Thoracic aorta (tissue), 2 donors: ENCODE data around the gene ABTB2. TPM values are rescaled to one million over a fixed set of nuclear protein-coding genes. Genes with fewer than 3 reads are reported as not detected.

Experiments used
- ATAC-seq: fragments of 150-250 bp; one replicate; pipeline ENCODE4 v1.8.0; 2017; ENCODE audit warnings: low read depth; ENCODE audit not compliant: insufficient number of reproducible peaks, low FRiP score
- DNase-seq: peaks from one replicate; pipeline ENCODE4 v3.0.0-alpha.2; 2020; ENCODE audit warnings: low spot score
- H3K27ac ChIP-seq, 2 donors: fragments of 200-600 bp; sonication (generic); 1 replicate in 1 of 2; 2 replicates in 1 of 2; pipeline ENCODE4 v1.5.1; 2016; ENCODE audit warnings: mild to moderate bottlenecking in 2 of 2, moderate library complexity in 2 of 2
- H3K27me3 ChIP-seq: fragments of 200-600 bp; sonication (generic); replicated peaks from 2 replicates; pipeline ENCODE4 v1.6.0; 2016; ENCODE audit warnings: mild to moderate bottlenecking; ENCODE audit not compliant: insufficient read depth
- H3K36me3 ChIP-seq: fragments of 200-600 bp; sonication (generic); one replicate; pipeline ENCODE4 v1.5.1; 2016
- H3K4me1 ChIP-seq, 2 donors: fragments of 200-600 bp; sonication (generic); 1 replicate in 1 of 2; 2 replicates in 1 of 2; pipeline versions ENCODE4 v1.5.1 to v1.6.0; 2016; ENCODE audit warnings: low read depth in 2 of 2, mild to moderate bottlenecking in 1 of 2; ENCODE audit not compliant: control insufficient read depth in 1 of 2
- H3K4me3 ChIP-seq: fragments of 200-600 bp; sonication (generic); 2 replicates; pipeline ENCODE4 v1.5.1; 2016; ENCODE audit warnings: mild to moderate bottlenecking
- H3K9me3 ChIP-seq: fragments of 200-600 bp; sonication (generic); 2 replicates; pipeline ENCODE4 v1.5.1; 2016
- total RNA-seq, 2 donors: library from RNA; depleted of rRNA; stranded (reverse); fragments of >200 nt; gene quantifications; one replicate each; pipeline versions ENCODE4 v1.1.0 to v1.2.3, GENCODE V29; 2016
- TF ChIP-seq, protein P1 (sequence below): fragments of 200-600 bp; sonication (generic); IDR thresholded peaks from one replicate; pipeline ENCODE4 v1.5.1; 2019; ENCODE audit warnings: antibody characterized with exemption

ABTB2 gene
- total RNA-seq, 2 donors from 2014 or later, result 12.3 to 31.0 TPM

DNA sequence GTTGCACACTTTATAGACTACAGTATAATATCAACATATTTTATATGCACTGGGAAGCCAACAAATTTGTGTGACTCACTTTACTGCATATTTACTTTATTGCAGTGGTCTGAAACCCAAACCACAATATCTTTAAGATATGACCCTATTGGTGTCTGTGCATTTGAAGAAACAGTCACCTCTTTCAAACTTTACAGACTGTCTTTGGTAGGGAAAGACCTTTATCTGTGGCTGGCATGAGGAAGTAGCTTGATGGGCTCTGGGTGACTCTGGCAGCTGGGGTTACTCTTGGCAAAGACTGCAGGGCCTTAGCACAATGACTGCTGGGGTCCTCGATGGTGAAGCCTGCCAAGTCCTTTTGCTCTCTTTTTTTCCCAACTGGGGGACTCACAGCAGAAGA, 21.3 kb upstream of the ABTB2 start:
- H3K27me3 ChIP-seq, result no peaks in the 10 kb centered on the region
- DNase-seq (no peak), ATAC-seq (no peak)
- TF ChIP-seq, protein P1, sequence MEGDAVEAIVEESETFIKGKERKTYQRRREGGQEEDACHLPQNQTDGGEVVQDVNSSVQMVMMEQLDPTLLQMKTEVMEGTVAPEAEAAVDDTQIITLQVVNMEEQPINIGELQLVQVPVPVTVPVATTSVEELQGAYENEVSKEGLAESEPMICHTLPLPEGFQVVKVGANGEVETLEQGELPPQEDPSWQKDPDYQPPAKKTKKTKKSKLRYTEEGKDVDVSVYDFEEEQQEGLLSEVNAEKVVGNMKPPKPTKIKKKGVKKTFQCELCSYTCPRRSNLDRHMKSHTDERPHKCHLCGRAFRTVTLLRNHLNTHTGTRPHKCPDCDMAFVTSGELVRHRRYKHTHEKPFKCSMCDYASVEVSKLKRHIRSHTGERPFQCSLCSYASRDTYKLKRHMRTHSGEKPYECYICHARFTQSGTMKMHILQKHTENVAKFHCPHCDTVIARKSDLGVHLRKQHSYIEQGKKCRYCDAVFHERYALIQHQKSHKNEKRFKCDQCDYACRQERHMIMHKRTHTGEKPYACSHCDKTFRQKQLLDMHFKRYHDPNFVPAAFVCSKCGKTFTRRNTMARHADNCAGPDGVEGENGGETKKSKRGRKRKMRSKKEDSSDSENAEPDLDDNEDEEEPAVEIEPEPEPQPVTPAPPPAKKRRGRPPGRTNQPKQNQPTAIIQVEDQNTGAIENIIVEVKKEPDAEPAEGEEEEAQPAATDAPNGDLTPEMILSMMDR, result no peak
- no peak overlapping the region for H3K4me3 ChIP-seq
- no peaks in the 10 kb centered on the region for H3K36me3 ChIP-seq
- no peak overlapping the region for H3K27ac ChIP-seq
- H3K4me1 ChIP-seq, result no peaks in the 10 kb centered on the region
- peaks cover 16% of the 10 kb centered on the region for H3K9me3 ChIP-seq

DNA sequence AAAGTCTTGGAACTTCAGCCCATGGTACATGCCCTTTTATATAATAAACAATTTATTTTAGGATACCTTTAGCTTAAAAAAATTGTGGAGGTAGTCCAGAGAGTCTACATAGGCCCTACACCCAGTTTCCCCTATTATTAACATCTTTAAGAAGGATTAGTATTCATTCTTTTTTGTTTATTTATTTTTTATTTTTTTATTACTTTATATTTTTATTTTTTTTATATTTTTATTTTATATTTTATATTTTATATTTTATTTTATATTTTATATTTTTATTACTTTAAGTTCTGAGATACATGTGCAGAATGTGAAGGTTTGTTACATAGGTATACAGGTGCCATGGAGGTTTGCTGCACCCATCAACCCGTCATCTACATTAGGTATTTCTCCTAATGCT, 15.9 kb upstream of the ABTB2 start:
- no peak for DNase-seq

DNA sequence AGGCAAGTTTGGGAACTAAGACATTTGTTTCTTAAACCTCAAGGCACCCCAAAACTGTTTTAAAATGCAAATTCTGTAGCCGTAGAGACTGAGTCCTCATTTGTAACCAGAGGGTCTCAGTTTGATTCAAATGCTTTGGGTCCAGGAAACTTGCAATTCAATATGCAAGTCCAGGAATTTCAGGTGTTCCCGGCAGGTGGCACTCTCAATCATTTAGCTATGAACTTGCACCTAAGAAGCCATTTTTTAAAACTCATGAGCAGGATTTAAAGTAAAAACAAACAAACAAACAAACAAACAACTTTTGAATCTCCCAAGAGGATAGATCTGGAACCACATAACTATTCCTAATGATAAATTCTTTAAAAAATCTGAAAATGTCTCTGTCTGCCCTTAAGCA, 8.7 kb upstream of the ABTB2 start:
- Histone ChIP-seq H3K36me3 (no peaks in the 10 kb centered on the region), H3K27me3 (no peaks in the 10 kb centered on the region), H3K4me1 (no peaks in the 10 kb centered on the region), H3K27ac (no peak overlapping the region), H3K4me3 (no peak overlapping the region), H3K9me3 (no peaks in the 10 kb centered on the region)
- TF ChIP-seq, protein P1, result no peak
- ATAC-seq (no peak), DNase-seq (no peak)

More for the DNA sequence above, 15.9 kb upstream of the ABTB2 start:
- Histone ChIP-seq H3K9me3 (peaks cover 16% of the 10 kb centered on the region), H3K4me3 (no peak overlapping the region), H3K36me3 (no peaks in the 10 kb centered on the region), H3K27ac (no peak overlapping the region), H3K27me3 (no peaks in the 10 kb centered on the region), H3K4me1 (no peaks in the 10 kb centered on the region)
- TF ChIP-seq, protein P1, result no peak
- no peak for ATAC-seq

DNA sequence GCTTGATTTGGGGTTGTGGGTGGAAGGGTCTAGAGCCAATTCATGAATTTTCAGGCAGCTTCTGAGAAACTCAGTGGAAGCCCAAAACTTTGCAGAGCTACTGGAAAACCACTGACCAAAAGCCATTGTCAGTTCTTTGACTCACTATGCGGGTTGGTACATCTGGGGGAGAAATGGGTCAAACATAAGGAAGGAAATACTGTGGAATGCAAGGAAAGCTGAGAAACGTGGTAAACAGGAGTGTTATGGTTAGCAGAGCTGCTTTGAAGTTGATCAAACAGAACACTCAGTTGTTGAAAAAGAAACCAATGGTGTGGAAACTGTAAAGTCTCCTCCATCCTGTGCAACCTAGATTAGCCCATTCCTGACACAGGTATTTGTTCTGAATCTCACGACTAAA, 6.3 kb upstream of the ABTB2 start:
- ATAC-seq, result no peak
- Histone ChIP-seq H3K4me1 (no peaks in the 10 kb centered on the region), H3K27ac (no peak overlapping the region), H3K4me3 (no peak overlapping the region), H3K27me3 (no peaks in the 10 kb centered on the region), H3K36me3 (no peaks in the 10 kb centered on the region), H3K9me3 (no peaks in the 10 kb centered on the region)
- no peak for DNase-seq
- TF ChIP-seq, protein P1, result no peak

DNA sequence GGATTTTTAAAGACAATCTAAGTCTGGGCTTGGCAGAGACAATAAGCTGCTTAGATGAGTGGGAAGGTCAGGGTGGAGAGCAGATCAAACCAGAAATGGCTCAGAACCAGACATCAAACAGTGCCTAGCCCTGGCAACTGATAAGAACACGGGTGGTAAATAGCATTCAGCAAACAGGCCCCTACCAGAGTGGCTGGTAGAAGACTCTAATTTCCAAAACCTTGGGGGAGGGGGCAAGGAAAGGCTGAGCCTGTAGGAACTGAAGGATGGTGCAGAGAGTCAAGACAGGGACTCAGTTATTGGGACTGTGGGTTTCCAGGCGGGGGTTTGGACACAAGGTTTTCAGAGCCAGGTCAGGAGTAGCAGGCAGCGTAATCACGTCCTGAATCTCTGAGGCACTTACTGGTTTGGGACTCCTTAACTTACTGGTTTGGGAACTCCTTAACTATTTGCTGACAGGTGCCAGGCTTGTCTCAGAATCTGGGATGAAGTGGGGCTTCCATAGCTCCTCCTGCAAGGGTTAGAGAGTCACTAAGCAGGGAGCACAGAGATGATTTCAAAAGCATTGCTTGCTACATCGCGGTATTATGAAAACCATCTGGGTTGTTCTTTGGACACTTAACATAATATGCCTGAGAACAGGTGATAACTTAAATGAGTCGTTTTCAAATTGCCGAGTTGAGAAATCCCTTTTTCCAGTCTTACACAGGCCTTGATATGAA, 5.7 kb upstream of the ABTB2 start:
- DNase-seq (no peak), ATAC-seq (no peak)
- Histone ChIP-seq H3K27ac (no peak overlapping the region), H3K27me3 (no peaks in the 10 kb centered on the region), H3K4me1 (peaks cover 0 to 3% of the 10 kb centered on the region in 2 donors), H3K4me3 (no peak overlapping the region), H3K9me3 (no peaks in the 10 kb centered on the region), H3K36me3 (no peaks in the 10 kb centered on the region)
- TF ChIP-seq, protein P1, result no peak
